ENCODE data around the gene RSPO1. TPM values are rescaled to one million over a fixed set of nuclear protein-coding genes. Genes with fewer than 3 reads are reported as not detected.

The RSPO1 gene
- total and polyA plus RNA-seq, 10 of the 15 experiments (the other 5 are each of a cell fraction or from before 2014, with no cell fraction given) = not detected

- DNase-seq (ENCODE audit: low read depth, low spot score) (no peak), ATAC-seq (no peak), FAIRE-seq (no peak)
- H2AFZ ChIP-seq (ENCODE audit: control insufficient read depth, low read depth, low read length) = no peak overlapping the region
- H3K27ac ChIP-seq (ENCODE audit: control insufficient read depth, insufficient read depth) = no peak overlapping the region
- no peak overlapping the region for H3K9ac ChIP-seq (ENCODE audit: control insufficient read depth, insufficient read depth, low read length)
- no peaks in the 10 kb centered on the region for H4K20me1 ChIP-seq (ENCODE audit: control insufficient read depth, insufficient read depth)
- H3K4me1 ChIP-seq (ENCODE audit: control insufficient read depth, insufficient read depth, low read length) = no peaks in the 10 kb centered on the region
- no peak for TF ChIP-seq GABPA (IDR thresholded peaks at IDR 0.05; ENCODE audit: low read depth)
- TF ChIP-seq CBX5 (IDR thresholded peaks at IDR 0.05; ENCODE audit: low read depth) = no peak
- TF ChIP-seq, protein P1, sequence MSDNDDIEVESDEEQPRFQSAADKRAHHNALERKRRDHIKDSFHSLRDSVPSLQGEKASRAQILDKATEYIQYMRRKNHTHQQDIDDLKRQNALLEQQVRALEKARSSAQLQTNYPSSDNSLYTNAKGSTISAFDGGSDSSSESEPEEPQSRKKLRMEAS (IDR thresholded peaks at IDR 0.05; ENCODE audit: low read depth, low read length) = no peak
- TF ChIP-seq ZBED1 (IDR thresholded peaks at IDR 0.05; ENCODE audit: borderline replicate concordance) = no peak
- no peak for TF ChIP-seq ZNF207 (IDR thresholded peaks at IDR 0.05; ENCODE audit: borderline replicate concordance)
- no peak for TF ChIP-seq CEBPZ (IDR thresholded peaks at IDR 0.05; ENCODE audit: low read depth, low read length)
- TF ChIP-seq ETV6 (conservative IDR thresholded peaks at IDR 0.05 in 1 of 2, IDR thresholded peaks at IDR 0.05 in 1 of 2; ENCODE audit: borderline replicate concordance in 1 of 2, low read depth in 1 of 2) = no peak
- TF ChIP-seq SIN3A (IDR thresholded peaks at IDR 0.05; ENCODE audit: low read depth, low read length) = no peak
- TF ChIP-seq MTA2 (IDR thresholded peaks at IDR 0.05; ENCODE audit: low read depth) = no peak
- no peak for TF ChIP-seq RAD21 (IDR thresholded peaks at IDR 0.05; ENCODE audit: insufficient read depth, low read depth, low read length)
- TF ChIP-seq, protein P2, sequence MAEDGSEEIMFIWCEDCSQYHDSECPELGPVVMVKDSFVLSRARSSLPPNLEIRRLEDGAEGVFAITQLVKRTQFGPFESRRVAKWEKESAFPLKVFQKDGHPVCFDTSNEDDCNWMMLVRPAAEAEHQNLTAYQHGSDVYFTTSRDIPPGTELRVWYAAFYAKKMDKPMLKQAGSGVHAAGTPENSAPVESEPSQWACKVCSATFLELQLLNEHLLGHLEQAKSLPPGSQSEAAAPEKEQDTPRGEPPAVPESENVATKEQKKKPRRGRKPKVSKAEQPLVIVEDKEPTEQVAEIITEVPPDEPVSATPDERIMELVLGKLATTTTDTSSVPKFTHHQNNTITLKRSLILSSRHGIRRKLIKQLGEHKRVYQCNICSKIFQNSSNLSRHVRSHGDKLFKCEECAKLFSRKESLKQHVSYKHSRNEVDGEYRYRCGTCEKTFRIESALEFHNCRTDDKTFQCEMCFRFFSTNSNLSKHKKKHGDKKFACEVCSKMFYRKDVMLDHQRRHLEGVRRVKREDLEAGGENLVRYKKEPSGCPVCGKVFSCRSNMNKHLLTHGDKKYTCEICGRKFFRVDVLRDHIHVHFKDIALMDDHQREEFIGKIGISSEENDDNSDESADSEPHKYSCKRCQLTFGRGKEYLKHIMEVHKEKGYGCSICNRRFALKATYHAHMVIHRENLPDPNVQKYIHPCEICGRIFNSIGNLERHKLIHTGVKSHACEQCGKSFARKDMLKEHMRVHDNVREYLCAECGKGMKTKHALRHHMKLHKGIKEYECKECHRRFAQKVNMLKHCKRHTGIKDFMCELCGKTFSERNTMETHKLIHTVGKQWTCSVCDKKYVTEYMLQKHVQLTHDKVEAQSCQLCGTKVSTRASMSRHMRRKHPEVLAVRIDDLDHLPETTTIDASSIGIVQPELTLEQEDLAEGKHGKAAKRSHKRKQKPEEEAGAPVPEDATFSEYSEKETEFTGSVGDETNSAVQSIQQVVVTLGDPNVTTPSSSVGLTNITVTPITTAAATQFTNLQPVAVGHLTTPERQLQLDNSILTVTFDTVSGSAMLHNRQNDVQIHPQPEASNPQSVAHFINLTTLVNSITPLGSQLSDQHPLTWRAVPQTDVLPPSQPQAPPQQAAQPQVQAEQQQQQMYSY (CRISPR knock-in tag; IDR thresholded peaks at IDR 0.05) = no peak
- TF ChIP-seq HDAC6 (IDR thresholded peaks at IDR 0.05; ENCODE audit: unreplicated experiment) = no peak
- no peak for TF ChIP-seq BRCA1 (IDR thresholded peaks at IDR 0.05; ENCODE audit: low read depth, low read length)
- no peak for TF ChIP-seq TCF7 (IDR thresholded peaks at IDR 0.05; ENCODE audit: borderline replicate concordance)
- no peak for TF ChIP-seq PAX8 (IDR thresholded peaks at IDR 0.05)
- no peak for TF ChIP-seq BCLAF1 (IDR thresholded peaks at IDR 0.05)
- ChIA-PET CTCF (no interaction called here), SMC1A (ENCODE audit: uncharacterized antibody, unreplicated experiment) (no interaction called here), POLR2A (no interaction called here), RAD21 (ENCODE audit: unreplicated experiment) (interaction anchor here (0.5 kb wide), 1 partner anchor 8 kb away, joined by 3 read pairs; no protein-coding TSS in a partner anchor)
- H3K27me3 ChIP-seq (replicated peaks in 1 of 2; ENCODE audit: control insufficient read depth in 2 of 2, insufficient read depth in 2 of 2, low read length in 1 of 2) = no peaks in the 10 kb centered on the region
- no peaks in the 10 kb centered on the region for H3K36me3 ChIP-seq (ENCODE audit: control insufficient read depth in 2 of 2, insufficient read depth in 2 of 2, low read length in 1 of 2)
- no peak overlapping the region for H3K4me3 ChIP-seq
- no peaks in the 10 kb centered on the region for H3K9me3 ChIP-seq (replicated peaks; ENCODE audit: control insufficient read depth, insufficient read depth, low read length)
- intact Hi-C loops (cut with micrococcal nuclease; ENCODE audit: unreplicated experiment) (no loop called here), in situ Hi-C loops (cut with MboI) (no loop called here)
- no peaks in the 10 kb centered on the region for H3K79me2 ChIP-seq (ENCODE audit: control insufficient read depth, insufficient read depth, low read length)
- no TSS peak for BruUV-seq (replicated peaks)
- H3K4me2 ChIP-seq (ENCODE audit: control insufficient read depth, insufficient read depth) = no peak overlapping the region
- WGBS (ENCODE audit: insufficient coverage, insufficient replicate concordance, low lambda C conversion rate, missing lambda C conversion rate) = 42% methylated on average over 10 of the region's 10 CpGs
Observed at GRCh38 chr1:37651803-37652202, 17.1 kb upstream of the RSPO1 start.
